ENCODE data around the gene BRD7.

Gene BRD7

DNA sequence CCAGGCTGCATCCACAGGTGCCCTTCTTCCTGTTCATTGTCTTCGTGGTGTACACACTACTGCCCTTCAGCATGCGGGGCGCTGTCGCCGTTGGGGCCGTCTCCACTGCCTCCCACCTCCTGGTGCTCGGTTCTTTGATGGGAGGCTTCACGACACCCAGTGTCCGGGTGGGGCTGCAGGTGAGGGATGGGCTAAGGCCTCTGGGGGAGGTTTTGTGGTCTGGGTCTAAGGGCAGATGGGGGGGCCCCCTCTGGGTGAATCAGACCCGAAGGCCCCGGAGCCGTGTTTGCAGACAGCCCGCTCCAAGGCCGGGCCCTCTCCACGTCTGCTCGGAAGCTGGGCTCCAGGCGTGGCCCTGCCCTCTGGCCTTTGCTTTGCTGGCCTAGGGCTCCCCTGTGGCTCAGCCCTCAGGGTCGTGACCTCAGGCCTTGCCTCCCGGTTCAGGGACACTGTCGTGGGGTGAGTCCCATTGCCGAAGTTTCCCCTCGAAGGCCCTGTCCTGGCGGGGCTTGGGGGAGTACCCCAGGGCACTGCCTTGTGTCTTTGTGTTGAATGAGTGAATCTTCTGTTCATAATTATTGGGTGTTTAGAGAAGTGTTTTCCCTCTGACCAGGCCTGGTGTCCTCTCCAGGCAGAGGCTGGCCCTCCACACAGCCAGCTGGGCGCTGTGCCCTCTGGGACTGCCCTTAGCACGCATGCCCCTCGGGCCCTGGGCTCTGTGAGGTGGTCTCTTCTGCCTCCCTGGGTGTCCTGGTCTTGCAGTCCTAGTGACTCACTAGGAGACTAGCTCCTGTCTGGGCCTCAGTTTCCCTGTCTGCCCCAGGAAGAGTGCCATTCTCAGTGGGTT, 76.8 kb downstream of the BRD7 start:
- FAIRE-seq (no peak), DNase-seq (ENCODE audit: low spot score) (no peak)

DNA sequence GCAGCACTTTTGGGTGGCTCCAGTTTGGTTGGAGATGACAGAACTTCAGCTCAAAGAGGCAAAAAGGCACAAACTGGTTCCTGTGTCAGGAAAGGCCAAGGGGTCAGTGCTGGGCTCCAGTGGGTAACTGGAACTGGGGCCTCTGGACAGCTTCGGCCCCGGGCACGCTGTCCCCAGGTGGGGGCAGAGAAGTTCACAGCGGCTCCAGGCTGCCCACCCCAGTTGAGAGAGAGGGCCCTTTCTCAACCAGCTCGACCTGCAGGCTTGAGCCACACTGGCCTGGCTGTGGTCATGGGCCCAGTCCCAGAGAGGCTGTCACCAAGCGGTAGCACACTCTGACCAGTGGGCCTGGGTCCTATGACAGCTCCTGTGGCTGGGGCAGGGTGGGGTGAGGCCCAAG, 77.9 kb downstream of the BRD7 start:
- FAIRE-seq (no peak), DNase-seq (ENCODE audit: low spot score) (no peak)

DNA sequence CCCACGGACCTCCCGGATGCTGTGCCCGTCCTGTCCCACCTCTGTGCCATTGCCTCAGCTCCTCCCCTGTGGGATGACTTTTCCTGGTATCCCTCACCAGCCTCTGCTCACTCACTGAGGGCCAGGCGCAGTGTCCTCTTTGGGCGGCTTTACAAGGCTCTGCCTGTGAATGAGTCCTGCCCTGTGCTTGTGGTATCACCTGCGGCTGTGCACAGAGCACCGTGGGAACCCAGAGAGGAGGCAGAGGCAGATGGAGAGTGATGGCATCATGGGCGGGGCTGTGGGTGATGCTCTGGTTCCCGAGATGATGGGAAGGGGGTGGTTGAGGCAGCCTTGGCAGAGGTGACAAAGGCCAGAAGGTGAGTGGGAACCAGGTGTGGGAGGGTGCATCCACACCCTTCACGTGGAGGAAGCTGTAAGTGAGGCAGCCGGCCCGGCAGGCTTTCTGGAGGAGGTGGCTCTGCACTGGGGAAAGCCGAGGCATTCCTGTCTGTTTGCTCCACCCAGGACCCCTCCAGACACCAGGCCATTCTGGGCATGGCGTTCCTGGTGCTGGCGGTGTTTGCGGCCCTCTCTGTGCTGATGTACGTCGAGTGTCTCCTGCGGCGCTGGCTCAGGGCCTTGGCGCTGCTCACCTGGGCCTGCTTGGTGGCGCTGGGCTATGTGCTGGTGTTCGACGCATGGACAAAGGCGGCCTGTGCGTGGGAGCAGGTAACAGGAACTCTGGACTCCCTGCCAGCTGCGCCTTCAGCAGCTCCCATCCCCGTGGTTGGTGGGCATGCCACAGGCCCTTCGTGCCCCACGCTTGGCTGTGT, 78.6 kb downstream of the BRD7 start:
- FAIRE-seq (no peak), DNase-seq (ENCODE audit: low spot score) (no peak)

DNA sequence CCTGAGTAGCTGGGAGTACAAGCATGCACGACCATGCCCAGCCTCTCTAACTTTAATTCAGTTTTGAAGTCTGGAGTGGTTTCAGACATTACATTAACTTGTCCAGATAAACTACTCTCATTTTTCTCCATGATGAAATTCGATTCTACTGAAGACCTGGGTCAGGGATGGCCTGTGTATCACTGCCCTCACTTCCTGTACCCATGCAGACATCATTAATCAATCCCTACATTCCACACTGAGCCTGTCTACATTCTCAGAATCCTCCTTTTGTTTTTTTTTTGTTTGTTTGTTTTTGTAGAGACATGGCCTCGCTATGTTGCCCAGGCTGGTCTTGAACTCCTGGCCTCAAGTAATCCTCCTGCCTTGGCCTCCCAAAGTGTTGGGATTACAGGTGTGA, 79.9 kb downstream of the BRD7 start:
- no peak for DNase-seq (ENCODE audit: low spot score)
- FAIRE-seq: no peak

DNA sequence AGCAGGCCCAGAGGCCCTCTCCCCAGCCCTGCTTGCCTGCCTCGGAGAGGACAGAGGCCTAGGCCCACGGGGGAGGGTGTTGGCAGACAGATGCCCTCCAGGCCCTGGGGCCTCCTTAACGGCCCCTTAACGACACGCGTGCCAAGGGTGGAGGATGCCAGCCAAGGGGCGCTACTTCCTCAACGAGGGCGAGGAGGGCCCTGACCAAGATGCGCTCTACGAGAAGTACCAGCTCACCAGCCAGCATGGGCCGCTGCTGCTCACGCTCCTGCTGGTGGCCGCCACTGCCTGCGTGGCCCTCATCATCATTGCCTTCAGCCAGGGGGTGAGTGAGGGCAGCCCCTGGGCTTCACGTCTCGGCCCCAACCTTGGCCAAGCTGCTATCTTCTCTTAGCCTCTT, 80.8 kb downstream of the BRD7 start:
- DNase-seq (ENCODE audit: low spot score) (no peak), FAIRE-seq (no peak)

DNA sequence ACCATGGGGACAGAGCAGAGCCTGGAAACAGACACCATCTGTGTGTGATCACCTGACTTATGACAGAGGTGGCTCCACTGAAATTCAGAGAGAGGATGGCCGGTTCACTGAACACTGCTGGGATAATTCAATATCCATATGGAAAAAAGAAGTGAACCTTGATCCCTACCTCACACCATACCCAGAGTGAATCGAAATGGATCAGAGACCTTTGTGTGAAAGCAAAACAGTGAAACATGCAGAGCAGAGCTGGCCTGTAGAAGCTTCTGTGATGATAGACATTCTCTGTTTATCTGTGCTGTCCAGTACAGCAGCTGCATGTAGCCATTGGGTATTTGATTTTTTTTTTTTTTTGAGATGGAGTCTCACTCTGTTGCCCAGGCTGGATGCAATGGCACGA, 82.1 kb downstream of the BRD7 start:
- FAIRE-seq (no peak), DNase-seq (ENCODE audit: low spot score) (no peak)

DNA sequence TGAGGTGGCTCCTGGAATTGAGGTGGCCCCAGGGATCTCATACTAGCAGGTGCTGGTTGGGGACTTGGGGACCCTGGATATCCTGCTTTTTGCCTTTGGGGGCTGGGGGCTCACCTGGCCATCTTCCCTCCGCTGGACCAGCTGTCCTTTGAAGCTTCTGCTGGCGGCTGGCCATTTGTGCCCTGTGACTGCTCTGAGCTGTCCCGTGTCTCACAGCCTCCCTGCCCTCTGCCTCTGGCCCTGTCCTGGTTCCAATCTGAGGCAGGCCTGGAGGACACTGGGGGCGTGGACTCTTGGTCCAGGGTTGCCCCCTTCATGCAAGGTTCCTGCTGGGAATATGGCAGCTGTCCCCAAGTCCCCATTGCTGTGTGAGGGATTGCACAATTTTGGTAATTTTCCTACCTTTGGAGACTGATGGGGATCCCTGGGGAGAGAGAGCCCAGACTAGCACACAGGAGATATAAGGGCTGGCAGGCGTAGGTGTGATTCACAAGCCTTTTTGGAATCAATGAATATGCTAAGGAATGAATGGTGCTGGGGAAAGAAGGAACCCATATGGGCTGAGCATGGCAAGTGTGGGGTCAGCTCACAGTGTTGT, 83.3 kb downstream of the BRD7 start:
- FAIRE-seq (no peak), DNase-seq (ENCODE audit: low spot score) (no peak)

DNA sequence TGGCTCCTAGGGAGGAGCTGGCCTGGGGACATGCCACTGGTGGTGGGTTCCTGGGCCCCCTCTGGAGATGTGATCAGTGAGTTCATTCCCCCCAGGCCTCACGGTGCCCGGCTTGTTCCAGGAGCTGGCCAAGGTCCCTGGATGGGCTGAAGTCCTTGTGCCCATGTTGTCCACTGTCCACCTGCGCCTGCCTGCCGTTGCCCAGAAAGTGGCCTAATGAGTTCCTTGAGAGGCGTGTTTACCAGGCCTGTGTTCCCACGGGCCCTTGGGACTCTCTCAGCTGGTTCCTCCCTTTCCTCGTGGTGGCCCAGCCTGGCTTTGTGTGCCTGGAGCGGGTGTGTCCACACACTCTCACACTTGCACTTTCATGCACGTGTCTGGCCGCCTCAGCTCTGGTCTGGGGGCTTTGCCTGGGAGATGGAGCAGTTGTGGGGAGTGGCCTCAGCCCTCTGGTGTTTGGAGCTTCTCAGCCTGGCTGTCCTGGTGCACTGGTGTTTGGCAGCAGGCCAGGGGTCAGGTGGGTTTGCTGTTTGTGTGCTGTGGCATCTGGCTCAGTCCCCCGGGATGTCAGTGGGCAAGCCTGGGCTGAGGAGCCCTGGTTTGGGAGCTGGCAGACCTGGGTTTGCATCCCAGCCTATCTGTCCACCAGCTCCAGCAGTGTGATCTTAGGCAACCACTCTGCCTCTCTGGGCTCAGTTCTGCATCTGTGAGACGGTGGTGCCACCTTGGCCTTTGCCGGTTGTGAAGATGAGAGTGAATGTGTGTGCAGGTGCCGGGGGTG, 84.5 kb downstream of the BRD7 start:
- DNase-seq (ENCODE audit: low spot score) (no peak), FAIRE-seq (no peak)

DNA sequence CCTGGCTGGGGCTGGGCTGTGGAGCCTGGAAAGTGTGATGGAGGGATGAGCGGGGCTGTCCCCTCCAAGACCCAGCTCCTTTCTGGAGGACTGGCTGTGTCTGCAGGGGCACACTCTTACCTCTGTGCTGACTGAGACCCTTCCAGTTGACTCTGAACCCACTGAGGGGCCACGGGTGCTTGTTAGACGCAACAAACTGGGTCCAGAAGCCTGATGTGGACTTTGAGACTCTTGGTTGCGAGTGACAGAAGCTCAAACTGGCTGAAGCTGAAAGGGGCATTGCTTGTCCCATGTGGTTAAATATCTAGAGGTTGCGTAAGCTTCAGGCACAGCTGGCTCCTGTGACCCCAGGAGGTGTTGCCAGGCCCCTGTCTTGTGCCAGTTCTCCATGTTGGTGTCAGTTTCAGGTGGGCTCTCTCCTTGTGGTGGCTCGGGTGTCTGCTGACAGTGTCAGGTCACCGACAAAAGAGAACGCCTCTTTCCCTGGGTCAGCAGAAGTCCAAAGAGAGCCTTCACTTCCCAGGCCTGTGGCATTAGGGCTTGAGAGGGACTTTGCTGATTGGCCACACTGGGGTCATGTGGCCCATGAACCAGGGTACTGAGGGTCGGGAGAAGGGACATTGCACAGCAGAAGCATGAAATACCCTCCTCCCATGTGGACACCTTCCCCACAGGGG, 85.7 kb downstream of the BRD7 start:
- DNase-seq (ENCODE audit: low spot score): no peak
- no peak for FAIRE-seq

DNA sequence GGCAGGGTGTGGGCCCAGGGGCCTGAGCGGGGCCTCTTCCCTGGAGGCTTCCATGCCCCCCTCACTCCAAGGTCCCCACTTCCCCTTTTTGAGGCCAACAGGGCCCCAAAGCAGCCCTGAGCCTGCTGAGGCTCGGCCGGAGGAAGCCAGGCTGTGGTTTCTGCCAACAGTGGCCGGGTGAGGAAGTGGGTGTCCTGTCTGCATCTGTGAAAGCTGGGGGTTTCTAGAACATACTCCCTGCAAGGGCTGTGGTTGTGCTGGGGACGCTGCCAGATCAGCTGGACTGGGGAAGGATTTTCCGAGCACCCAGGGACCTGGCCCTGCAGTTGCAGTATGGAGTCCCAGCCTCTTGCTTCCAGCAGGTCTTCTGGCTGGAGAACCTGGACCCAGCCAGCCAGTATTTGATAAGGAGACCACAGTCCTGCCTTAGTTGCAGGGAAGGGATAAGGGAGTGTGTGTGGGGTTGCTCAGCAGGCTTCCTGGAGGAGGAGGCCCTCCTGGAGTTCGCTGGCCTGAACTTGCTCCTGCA, 86.7 kb downstream of the BRD7 start:
- no peak for FAIRE-seq
- DNase-seq (ENCODE audit: low spot score): no peak

DNA sequence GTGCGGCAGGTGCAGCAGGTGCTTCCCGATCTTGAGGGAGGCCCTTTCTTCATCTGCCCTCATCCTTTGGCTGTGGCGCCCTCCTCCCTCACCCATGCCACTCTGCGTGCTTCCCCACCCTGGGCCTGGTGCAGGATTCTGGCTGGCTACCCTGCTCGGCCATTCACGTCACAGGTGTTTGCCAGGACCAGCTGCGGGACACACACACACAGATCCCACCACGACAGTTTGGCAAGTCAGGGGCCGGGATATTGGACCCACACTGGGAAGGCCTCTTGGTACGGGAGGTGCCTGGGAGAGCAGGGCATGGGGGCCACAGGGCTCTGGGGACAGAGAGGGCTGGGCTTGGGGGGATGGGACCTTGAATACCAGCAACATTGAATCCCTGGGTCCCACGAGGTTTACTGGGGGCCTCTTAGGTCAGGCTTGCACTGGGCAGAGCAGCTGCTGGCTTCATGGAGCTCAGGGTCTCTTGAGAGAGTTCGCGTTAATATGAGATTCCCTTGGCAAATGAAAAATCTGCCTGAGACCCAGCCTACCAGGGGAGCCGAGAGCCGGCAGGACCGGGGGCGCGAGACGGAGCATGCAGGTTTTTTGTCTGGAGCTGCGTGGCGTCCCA, 87.3 kb downstream of the BRD7 start:
- DNase-seq (ENCODE audit: low spot score) (no peak), FAIRE-seq (no peak)

DNA sequence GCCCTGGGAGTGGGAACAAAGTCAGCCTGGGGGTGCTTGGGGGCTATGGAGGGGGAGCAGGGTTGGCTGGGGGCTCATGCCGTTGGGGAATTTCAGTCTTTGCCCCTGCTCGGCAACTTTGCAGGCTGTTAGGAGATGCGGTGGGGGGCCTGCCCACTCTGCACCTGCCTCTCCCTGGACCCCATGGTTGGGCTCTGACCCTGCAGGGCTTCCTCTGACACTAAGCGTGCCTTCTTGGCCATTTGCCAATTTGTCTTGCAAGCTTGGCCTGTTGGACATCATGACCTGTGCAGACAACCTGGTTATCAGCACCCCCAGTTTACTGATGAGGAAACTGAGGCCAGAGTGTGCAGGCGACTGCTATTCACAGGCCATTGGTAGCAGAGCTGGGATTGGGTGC, 87.9 kb downstream of the BRD7 start:
- DNase-seq (ENCODE audit: low spot score) (no peak), FAIRE-seq (no peak)

DNA sequence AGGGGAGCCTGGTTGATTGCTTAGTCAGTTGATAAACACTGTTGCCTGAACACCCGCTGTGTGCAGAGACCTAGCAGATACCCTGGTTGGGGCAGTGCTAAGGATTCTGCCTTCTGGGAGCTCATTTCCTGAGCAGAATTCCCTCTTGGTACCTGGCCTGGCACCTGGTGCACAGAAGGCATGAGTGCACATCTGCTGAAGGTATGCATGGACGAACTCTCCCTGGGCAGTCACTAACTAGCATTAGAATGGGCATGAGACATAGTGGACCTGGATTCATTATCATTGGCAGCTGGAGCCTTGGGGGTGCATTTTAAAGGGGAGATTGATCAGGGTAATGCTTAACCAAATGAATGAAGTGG, 89.3 kb downstream of the BRD7 start:
- FAIRE-seq (no peak), DNase-seq (ENCODE audit: low spot score) (no peak)

DNA sequence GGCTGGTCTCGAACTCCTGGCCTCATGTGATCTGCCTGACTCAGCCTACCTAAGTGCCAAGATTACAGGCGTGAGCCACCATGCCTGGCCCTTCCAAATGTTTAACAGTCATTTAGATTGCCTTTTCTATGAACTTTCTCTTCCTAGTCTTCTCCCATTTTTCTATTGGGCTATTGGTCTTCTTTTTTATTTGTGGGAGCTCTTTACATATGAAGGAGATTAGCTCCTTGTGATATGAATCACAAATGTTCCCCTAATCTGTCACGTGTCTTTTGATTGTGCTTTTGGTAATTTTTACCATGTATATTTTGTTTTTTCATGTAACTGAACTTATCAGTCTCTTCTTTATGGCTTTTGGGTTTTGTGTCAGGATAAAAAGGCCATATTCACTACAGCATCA, 90.5 kb downstream of the BRD7 start:
- DNase-seq (ENCODE audit: low spot score) (no peak), FAIRE-seq (no peak)

DNA sequence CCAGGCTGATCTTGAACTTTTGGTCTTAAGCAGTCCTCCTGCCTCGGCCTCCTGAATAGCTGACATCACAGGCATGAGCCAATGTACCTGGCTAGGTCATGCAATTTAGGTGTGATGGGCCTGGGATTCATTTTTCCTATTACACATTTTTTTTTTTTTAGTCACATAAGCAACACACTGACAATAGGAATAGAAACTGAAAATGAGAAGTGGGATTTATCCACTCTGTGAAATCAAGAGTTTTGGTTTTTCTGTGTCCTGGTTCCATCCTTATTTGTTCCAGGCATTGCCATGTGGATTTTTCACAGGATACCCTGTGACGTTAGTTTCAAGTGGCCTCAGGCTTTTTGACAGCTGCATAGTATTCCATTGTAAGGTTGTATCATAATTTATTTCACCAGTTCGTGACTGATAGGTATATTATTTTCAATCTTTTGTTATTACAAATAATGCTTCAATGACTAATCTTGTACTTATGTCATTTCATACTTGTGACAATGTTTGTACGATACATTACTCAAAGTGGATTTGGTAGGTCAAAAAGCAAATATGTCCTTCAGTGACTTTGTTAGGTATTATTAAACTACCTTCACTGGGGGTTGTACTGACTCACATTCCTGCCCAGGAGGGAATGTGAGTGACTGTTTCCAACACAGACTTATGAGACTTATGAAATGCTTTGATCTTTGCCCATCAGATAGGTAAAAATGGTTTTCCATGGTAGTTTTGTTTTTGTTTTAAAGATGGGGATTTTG, 91.8 kb downstream of the BRD7 start:
- FAIRE-seq: no peak

DNA sequence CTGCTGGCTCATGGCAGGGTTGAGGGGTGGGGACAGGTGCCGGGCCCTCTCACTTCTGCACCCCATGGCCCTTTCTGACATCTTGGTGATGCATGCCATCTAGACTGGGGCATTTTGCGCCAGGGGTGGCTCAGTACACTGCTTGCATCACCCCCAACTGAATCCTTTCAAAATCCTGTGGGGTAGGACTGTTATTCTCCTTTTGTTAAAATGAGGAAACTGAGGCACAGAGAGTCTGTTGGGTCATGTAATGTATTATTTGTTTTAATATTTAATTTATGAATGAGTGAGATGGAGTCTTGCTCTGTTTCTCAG, 92.5 kb downstream of the BRD7 start:
- DNase-seq (ENCODE audit: low spot score) (no peak), FAIRE-seq (no peak)

More for the DNA sequence above, 91.8 kb downstream of the BRD7 start:
- no peak for DNase-seq (ENCODE audit: low spot score)

DNA sequence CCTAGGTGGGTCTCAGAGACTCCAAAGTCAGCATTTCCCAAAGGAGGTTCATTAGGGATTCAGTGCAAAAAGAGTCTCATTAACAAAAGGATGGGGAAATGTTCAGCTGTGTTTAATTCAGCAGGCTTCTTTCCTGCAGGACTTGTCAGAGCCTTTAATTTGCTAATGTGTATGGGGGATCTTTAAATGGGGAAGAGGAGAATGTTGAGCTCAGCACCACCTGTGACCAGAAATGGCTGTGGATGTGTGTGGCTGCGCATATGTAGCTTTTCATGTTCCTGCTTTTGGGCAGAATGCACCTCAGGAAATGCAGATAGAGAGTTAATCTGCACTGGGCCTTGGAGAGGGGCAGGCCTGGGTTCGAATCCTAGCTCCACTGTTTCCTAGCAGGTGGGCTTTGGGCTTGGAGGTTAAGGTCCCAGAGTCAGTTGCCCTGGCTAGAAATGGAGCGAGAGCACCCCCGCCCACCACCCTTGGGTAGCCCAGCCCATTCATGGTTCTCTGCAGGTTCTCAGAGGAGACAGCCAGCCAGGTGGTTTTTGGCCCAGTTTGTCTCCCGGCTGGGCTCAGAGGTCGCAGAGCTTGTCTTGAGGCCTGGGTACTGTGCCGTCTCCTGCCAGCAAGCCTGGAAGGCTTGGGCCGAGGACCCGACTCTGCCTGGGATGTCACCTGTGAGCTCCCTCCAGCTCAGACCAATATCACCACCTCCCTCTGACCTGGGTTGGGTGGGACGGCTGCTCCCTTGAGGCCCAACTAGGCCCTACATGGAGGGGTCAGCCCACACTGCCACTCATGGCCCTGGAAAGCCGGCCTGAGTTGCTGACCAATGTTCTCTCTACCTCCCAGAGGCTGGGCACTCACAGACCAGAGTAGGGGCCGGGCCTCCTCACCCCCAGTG, 93.1 kb downstream of the BRD7 start:
- DNase-seq (ENCODE audit: low spot score) (no peak), FAIRE-seq (no peak)

DNA sequence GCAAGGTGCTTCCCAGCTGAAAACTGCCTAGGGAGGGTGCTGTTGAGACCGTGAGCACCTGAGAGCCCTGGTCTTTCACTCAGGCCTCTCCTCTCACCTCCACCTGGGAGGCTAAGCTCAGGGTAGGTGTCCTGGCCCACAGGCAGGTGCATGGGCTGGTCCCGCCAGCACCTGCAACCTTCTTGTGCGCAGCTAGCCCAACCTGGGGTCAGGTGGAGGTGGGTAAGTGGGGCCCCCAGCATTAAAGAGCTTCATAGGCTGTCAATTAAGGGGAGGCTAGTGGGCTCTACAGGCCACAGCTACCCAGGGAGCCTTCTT, 93.7 kb downstream of the BRD7 start:
- no peak for FAIRE-seq

More for the DNA sequence above, 93.7 kb downstream of the BRD7 start:
- DNase-seq (ENCODE audit: low spot score): no peak

Data from urothelium cell line (cell line).